Liver (tissue), 9 donors: ENCODE data around the gene PARD3. TPM values are rescaled to one million over a fixed set of nuclear protein-coding genes. Genes with fewer than 3 reads are reported as not detected.

ENCODE experiments used
- DNase-seq: peaks from one replicate; pipeline ENCODE4 v3.0.0-alpha.2; 2017; ENCODE audit warnings: low spot score
- H3K27ac ChIP-seq, 2 donors: one replicate each; pipeline ENCODE4 v1.7.0; 2013; ENCODE audit warnings: inconsistent platforms in 2 of 2, low read length in 2 of 2, control low read depth in 1 of 2, low read depth in 1 of 2, mild to moderate bottlenecking in 1 of 2
- H3K27me3 ChIP-seq, 4 donors: one replicate each; pipeline versions ENCODE4 v1.6.1 to v1.7.0; 2013; ENCODE audit warnings: low read length in 3 of 4, inconsistent platforms in 1 of 4, mild to moderate bottlenecking in 1 of 4, moderate library complexity in 1 of 4; ENCODE audit not compliant: control insufficient read depth in 4 of 4, insufficient read depth in 4 of 4
- H3K36me3 ChIP-seq, 4 donors: one replicate each; pipeline versions ENCODE4 v1.6.1 to v1.7.0; 2013; ENCODE audit warnings: low read length in 3 of 4, mild to moderate bottlenecking in 3 of 4, low read depth in 1 of 4, moderate library complexity in 1 of 4; ENCODE audit not compliant: control insufficient read depth in 4 of 4, insufficient read depth in 3 of 4
- H3K4me1 ChIP-seq, 4 donors: one replicate each; pipeline versions ENCODE4 v1.6.1 to v1.7.0; 2013; ENCODE audit warnings: low read length in 3 of 4, mild to moderate bottlenecking in 3 of 4, moderate library complexity in 1 of 4; ENCODE audit not compliant: control insufficient read depth in 4 of 4, insufficient read depth in 4 of 4
- H3K4me3 ChIP-seq, 3 donors: one replicate each; pipeline versions ENCODE4 v1.6.1 to v1.7.0; 2013; ENCODE audit warnings: low read length in 3 of 3, control low read depth in 1 of 3, low read depth in 1 of 3, mild to moderate bottlenecking in 1 of 3
- H3K9ac ChIP-seq, 2 donors: one replicate each; pipeline ENCODE4 v1.7.0; 2013; ENCODE audit warnings: low read length in 2 of 2, mild to moderate bottlenecking in 2 of 2, moderate library complexity in 2 of 2, control low read depth in 1 of 2, low read depth in 1 of 2
- H3K9me3 ChIP-seq, 4 donors: one replicate each; pipeline versions ENCODE4 v1.6.1 to v1.7.0; 2013; ENCODE audit warnings: low read length in 3 of 4; ENCODE audit not compliant: control insufficient read depth in 4 of 4
- ATF3 ChIP-seq: IDR thresholded peaks from 2 replicates; pipeline ENCODE4 v1.6.1; 2016; ENCODE audit warnings: antibody characterized with exemption
- EGR1 ChIP-seq, 2 donors: IDR thresholded peaks; 2 replicates each; pipeline ENCODE4 v1.6.1; 2016 to 2018; ENCODE audit warnings: antibody characterized with exemption in 2 of 2, low read depth in 2 of 2
- FOXA1 ChIP-seq: IDR thresholded peaks from 2 replicates; pipeline ENCODE4 v1.6.1; 2016; ENCODE audit warnings: antibody characterized with exemption
- FOXA2 ChIP-seq: IDR thresholded peaks from 2 replicates; pipeline ENCODE4 v1.6.1; 2016; ENCODE audit warnings: antibody characterized with exemption
- GABPA ChIP-seq, 2 donors: IDR thresholded peaks in 1 of 2; conservative IDR thresholded peaks in 1 of 2; 2 replicates each; pipeline ENCODE4 v1.6.1; 2016; ENCODE audit warnings: antibody characterized with exemption in 2 of 2, mild to moderate bottlenecking in 1 of 2, moderate library complexity in 1 of 2
- HNF4A ChIP-seq, 2 donors: conservative IDR thresholded peaks; 2 replicates each; pipeline ENCODE4 v1.6.1; 2016; ENCODE audit warnings: antibody characterized with exemption in 2 of 2, mild to moderate bottlenecking in 2 of 2
- HNF4G ChIP-seq: IDR thresholded peaks from 2 replicates; pipeline ENCODE4 v1.6.1; 2016; ENCODE audit warnings: antibody characterized with exemption
- JUND ChIP-seq, 2 donors: IDR thresholded peaks; 2 replicates each; pipeline ENCODE4 v1.6.1; 2016; ENCODE audit warnings: antibody characterized with exemption in 2 of 2
- MAX ChIP-seq: IDR thresholded peaks from 2 replicates; pipeline ENCODE4 v1.6.1; 2016; ENCODE audit warnings: antibody characterized with exemption
- NR2F2 ChIP-seq: IDR thresholded peaks from 2 replicates; pipeline ENCODE4 v1.6.1; 2016; ENCODE audit warnings: antibody characterized with exemption
- RAD21 ChIP-seq, 2 donors: IDR thresholded peaks; 2 replicates each; pipeline ENCODE4 v1.6.1; 2016; ENCODE audit warnings: antibody characterized with exemption in 2 of 2, mild to moderate bottlenecking in 2 of 2
- REST ChIP-seq: IDR thresholded peaks from 2 replicates; pipeline ENCODE4 v1.6.1; 2016; ENCODE audit warnings: antibody characterized with exemption, mild to moderate bottlenecking
- RXRA ChIP-seq, 2 donors: IDR thresholded peaks; 2 replicates each; pipeline ENCODE4 v1.6.1; 2017 to 2018; ENCODE audit warnings: antibody characterized with exemption in 2 of 2, mild to moderate bottlenecking in 1 of 2
- SP1 ChIP-seq: IDR thresholded peaks from 2 replicates; pipeline ENCODE4 v1.6.1; 2018; ENCODE audit warnings: antibody characterized with exemption, mild to moderate bottlenecking
- TAF1 ChIP-seq: conservative IDR thresholded peaks from 2 replicates; pipeline ENCODE4 v1.6.1; 2016; ENCODE audit warnings: antibody characterized with exemption, mild to moderate bottlenecking
- YY1 ChIP-seq: IDR thresholded peaks from 2 replicates; pipeline ENCODE4 v1.6.1; 2016; ENCODE audit warnings: antibody characterized with exemption, mild to moderate bottlenecking
- ZBTB33 ChIP-seq: IDR thresholded peaks from 2 replicates; pipeline ENCODE4 v1.6.1; 2016; ENCODE audit warnings: antibody characterized with exemption
- WGBS: extraction: QIAGEN DNeasy Blood & Tissue Kit; methylation state at CpG from one replicate; pipeline ENCODE4 v1.1.7; 2013; 5-methylcytosine and 5-hydroxymethylcytosine counted together
- polyA plus RNA-seq, 2 donors: library from polyadenylated mRNA; stranded (reverse) in 1 of 2; unstranded in 1 of 2; fragments of 200-250 nt in 1 of 2; fragments of >200 nt in 1 of 2; fragmentation: Nextera tagmentation in 1 of 2; extraction: Ambion mirVana in 1 of 2; gene quantifications; one replicate each; pipeline versions ENCODE4 v1.2.1 to v1.2.3, GENCODE V29; 2013 to 2015
- total RNA-seq, 2 donors: library from RNA; depleted of rRNA; stranded (reverse); fragments of >200 nt; gene quantifications; one replicate each; pipeline ENCODE4 v1.2.3, GENCODE V29; 2014
- donor health status: healthy.
- donor health status: healthy.
- donor health status: healthy.
- donor health status: healthy.
- donor health status: healthy.

Gene PARD3
- total and polyA plus RNA-seq, 4 donors, result 12.3 to 43.8 (median 13.5) TPM

- H3K9me3 ChIP-seq, result no peaks in the 10 kb centered on the region
- H3K27ac ChIP-seq, result no peak overlapping the region
- H3K9ac ChIP-seq, result no peak overlapping the region
- no peak overlapping the region for H3K4me3 ChIP-seq
- TF ChIP-seq HNF4A (conservative IDR thresholded peaks at IDR 0.05), result no peak
- TF ChIP-seq RXRA (IDR thresholded peaks at IDR 0.05), result no peak
- no peak for TF ChIP-seq MAX
- TF ChIP-seq GABPA (IDR thresholded peaks at IDR 0.05 in 1 of 2, conservative IDR thresholded peaks at IDR 0.05 in 1 of 2), result no peak
- TF ChIP-seq HNF4G, result no peak
- no peak for TF ChIP-seq REST
- no peak for TF ChIP-seq NR2F2
- TF ChIP-seq FOXA1, result no peak
- TF ChIP-seq ATF3, result no peak
- TF ChIP-seq TAF1, result no peak
- no peak for TF ChIP-seq JUND (IDR thresholded peaks at IDR 0.05)
- no peak for TF ChIP-seq FOXA2
- TF ChIP-seq EGR1 (IDR thresholded peaks at IDR 0.05; ENCODE audit: low read depth in 2 of 2), result no peak
- TF ChIP-seq ZBTB33, result no peak
- no peak for TF ChIP-seq RAD21 (IDR thresholded peaks at IDR 0.05)
- TF ChIP-seq SP1, result no peak
- TF ChIP-seq YY1, result no peak
- 91% methylated on average over 3 of the region's 3 CpGs for WGBS
- H3K36me3 ChIP-seq, result peaks cover 0 to 3% (median 1%) of the 10 kb centered on the region in 4 donors
- no peaks in the 10 kb centered on the region for H3K27me3 ChIP-seq
- no peak for DNase-seq
- peaks cover 0 to 3% (median 0%) of the 10 kb centered on the region in 4 donors for H3K4me1 ChIP-seq
Observed at GRCh38 chr10:34464000-34464399, 351.1 kb downstream of the PARD3 start.

GRCh38 chr10:34462993-34463392, 352.1 kb downstream of the PARD3 start:
- H3K4me1 ChIP-seq, result peaks cover 0 to 3% (median 0%) of the 10 kb centered on the region in 4 donors
- WGBS, result 81% methylated on average over 1 of the region's 1 CpG
- no peak for TF ChIP-seq YY1
- no peak for TF ChIP-seq HNF4G
- no peak for TF ChIP-seq MAX
- TF ChIP-seq JUND (IDR thresholded peaks at IDR 0.05), result no peak

More at GRCh38 chr10:34462993-34463392, 352.1 kb downstream of the PARD3 start:
- no peak overlapping the region for H3K4me3 ChIP-seq
- H3K27ac ChIP-seq, result no peak overlapping the region
- no peak for DNase-seq
- H3K9ac ChIP-seq, result no peak overlapping the region
- H3K36me3 ChIP-seq, result peaks cover 0 to 3% (median 1%) of the 10 kb centered on the region in 4 donors
- no peaks in the 10 kb centered on the region for H3K9me3 ChIP-seq
- H3K27me3 ChIP-seq, result no peaks in the 10 kb centered on the region
